Mesendoderm (in vitro differentiated cells): ENCODE results near the gene RRP1.

Experiments used
- DNase-seq: peaks from one replicate; pipeline ENCODE4 v3.0.0; 2013
- H2AK5ac ChIP-seq: 2 replicates; pipeline ENCODE4 v1.6.1; 2013; ENCODE audit warnings: low read length, inconsistent platforms
- H2BK120ac ChIP-seq: 2 replicates; pipeline ENCODE4 v1.6.1; 2013; ENCODE audit warnings: low read depth, mild to moderate bottlenecking, low read length, moderate library complexity, mixed read lengths
- H2BK15ac ChIP-seq: replicated peaks from 2 replicates; pipeline ENCODE4 v1.6.1; 2013; ENCODE audit warnings: low read depth, mild to moderate bottlenecking, moderate library complexity
- H2BK5ac ChIP-seq: 2 replicates; pipeline ENCODE4 v1.6.1; 2013; ENCODE audit warnings: low read length, inconsistent platforms
- H3K18ac ChIP-seq: 2 replicates; pipeline ENCODE4 v1.6.1; 2013; ENCODE audit warnings: mild to moderate bottlenecking, low read length, mixed read lengths
- H3K23ac ChIP-seq: one replicate; pipeline ENCODE4 v1.6.1; 2013; ENCODE audit warnings: low read length
- H3K27ac ChIP-seq: 2 replicates; pipeline ENCODE4 v1.5.1; 2013; ENCODE audit warnings: low read depth, mild to moderate bottlenecking, inconsistent platforms, low read length, moderate library complexity
- H3K27me3 ChIP-seq: 2 replicates; pipeline ENCODE4 v1.6.1; 2013; ENCODE audit warnings: low read length, control low read depth, mild to moderate bottlenecking, inconsistent platforms; ENCODE audit not compliant: insufficient read depth, poor library complexity
- H3K36me3 ChIP-seq: 2 replicates; pipeline ENCODE4 v1.6.1; 2013; ENCODE audit warnings: low read length, inconsistent platforms; ENCODE audit not compliant: control insufficient read depth, insufficient read depth
- H3K4ac ChIP-seq: one replicate; pipeline ENCODE4 v1.6.1; 2013; ENCODE audit warnings: low read depth, mild to moderate bottlenecking, low read length, moderate library complexity
- H3K4me1 ChIP-seq: 2 replicates; pipeline ENCODE4 v1.6.1; 2013; ENCODE audit warnings: low read depth, low read length, inconsistent platforms; ENCODE audit not compliant: control insufficient read depth
- H3K4me2 ChIP-seq: 2 replicates; pipeline ENCODE4 v1.6.1; 2013; ENCODE audit warnings: low read length
- H3K4me3 ChIP-seq: 2 replicates; pipeline ENCODE4 v1.5.1; 2013; ENCODE audit warnings: mild to moderate bottlenecking, low read length
- H3K56ac ChIP-seq: one replicate; pipeline ENCODE4 v1.6.1; 2013; ENCODE audit warnings: low read length
- H3K79me1 ChIP-seq: 2 replicates; pipeline ENCODE4 v1.6.1; 2013; ENCODE audit warnings: low read length, inconsistent platforms
- H3K79me2 ChIP-seq: 2 replicates; pipeline ENCODE4 v1.6.1; 2013; ENCODE audit warnings: mild to moderate bottlenecking, low read length; ENCODE audit not compliant: control insufficient read depth, insufficient read depth
- H3K9ac ChIP-seq: 2 replicates; pipeline ENCODE4 v1.6.1; 2013; ENCODE audit warnings: low read length, inconsistent platforms
- H4K5ac ChIP-seq: one replicate; pipeline ENCODE4 v1.6.1; 2013; ENCODE audit warnings: low read length
- H4K8ac ChIP-seq: one replicate; pipeline ENCODE4 v1.6.1; 2013; ENCODE audit warnings: low read depth, mild to moderate bottlenecking, control low read depth, low read length, moderate library complexity
- WGBS: extraction: QIAGEN DNeasy Blood & Tissue Kit; methylation state at CpG from one replicate; pipeline ENCODE4 v1.1.7; 2013; ENCODE audit warnings: low lambda C conversion rate, missing lambda C conversion rate; ENCODE audit not compliant: insufficient coverage; ENCODE audit errors: extremely low coverage; 5-methylcytosine and 5-hydroxymethylcytosine counted together

The RRP1 gene

GRCh38 chr21:43809346-43809799, 20.0 kb downstream of the RRP1 start:
- no peak for DNase-seq
- WGBS = no CpG with 5 or more reads among the region's 16 CpGs

GRCh38 chr21:43809853-43810504, 20.6 kb downstream of the RRP1 start:
- Histone ChIP-seq H3K4me2 (no peak overlapping the region), H4K5ac (no peak overlapping the region), H3K4ac (no peak overlapping the region), H2BK15ac (no peak overlapping the region), H3K79me2 (no peaks in the 10 kb centered on the region), H2AK5ac (no peak overlapping the region), H3K9ac (no peak overlapping the region), H4K8ac (no peak overlapping the region), H3K56ac (no peak overlapping the region), H3K27ac (no peak overlapping the region), H3K23ac (no peak overlapping the region), H2BK5ac (no peak overlapping the region), H3K4me1 (no peaks in the 10 kb centered on the region), H3K4me3 (no peak overlapping the region), H3K36me3 (no peaks in the 10 kb centered on the region), H3K18ac (no peak overlapping the region), H3K27me3 (no peaks in the 10 kb centered on the region), H2BK120ac (no peak overlapping the region), H3K79me1 (no peaks in the 10 kb centered on the region)
- whole genome bisulfite sequencing = no CpG with 5 or more reads among the region's 26 CpGs
- DNase-seq = no peak

More at GRCh38 chr21:43809346-43809799, 20.0 kb downstream of the RRP1 start:
- no peaks in the 10 kb centered on the region for H3K79me1 ChIP-seq
- H3K36me3 ChIP-seq = no peaks in the 10 kb centered on the region
- H3K4me2 ChIP-seq = no peak overlapping the region
- no peak overlapping the region for H4K5ac ChIP-seq
- no peak overlapping the region for H3K18ac ChIP-seq
- H3K4ac ChIP-seq = no peak overlapping the region
- H3K27me3 ChIP-seq = no peaks in the 10 kb centered on the region
- H2BK5ac ChIP-seq = no peak overlapping the region
- H3K9ac ChIP-seq = no peak overlapping the region
- H3K27ac ChIP-seq = no peak overlapping the region
- H3K4me1 ChIP-seq = no peaks in the 10 kb centered on the region
- no peak overlapping the region for H3K56ac ChIP-seq
- no peak overlapping the region for H2BK120ac ChIP-seq
- no peak overlapping the region for H2BK15ac ChIP-seq
- no peak overlapping the region for H2AK5ac ChIP-seq
- H3K4me3 ChIP-seq = no peak overlapping the region
- H4K8ac ChIP-seq = no peak overlapping the region
- no peaks in the 10 kb centered on the region for H3K79me2 ChIP-seq
- no peak overlapping the region for H3K23ac ChIP-seq

- Histone ChIP-seq H3K4me1 (no peaks in the 10 kb centered on the region), H3K36me3 (no peaks in the 10 kb centered on the region), H3K4me2 (no peak overlapping the region), H3K4me3 (no peak overlapping the region), H2BK5ac (no peak overlapping the region), H3K79me2 (no peaks in the 10 kb centered on the region), H3K4ac (no peak overlapping the region), H2BK120ac (no peak overlapping the region), H2AK5ac (no peak overlapping the region), H3K23ac (no peak overlapping the region), H3K18ac (no peak overlapping the region), H3K27me3 (no peaks in the 10 kb centered on the region), H3K56ac (peak overlapping the region; percentile 52), H4K8ac (no peak overlapping the region), H3K9ac (no peak overlapping the region), H2BK15ac (no peak overlapping the region), H4K5ac (no peak overlapping the region), H3K27ac (no peak overlapping the region), H3K79me1 (no peaks in the 10 kb centered on the region)
- WGBS = no CpG with 5 or more reads among the region's 23 CpGs
- peak; percentile 82 for DNase-seq
These were observed 21.3 kb downstream of the RRP1 start for GRCh38 chr21:43810505-43811261.

- H3K4ac ChIP-seq = no peak overlapping the region
- no peak overlapping the region for H3K27ac ChIP-seq
- no peak overlapping the region for H4K8ac ChIP-seq
- H3K9ac ChIP-seq = no peak overlapping the region
- H3K79me2 ChIP-seq = no peaks in the 10 kb centered on the region
- H3K27me3 ChIP-seq = no peaks in the 10 kb centered on the region
- no peak overlapping the region for H2BK15ac ChIP-seq
- WGBS = no CpG with 5 or more reads among the region's 24 CpGs
- H3K4me2 ChIP-seq = no peak overlapping the region
- no peak overlapping the region for H3K18ac ChIP-seq
- H3K23ac ChIP-seq = no peak overlapping the region
- no peak for DNase-seq
- H2BK5ac ChIP-seq = no peak overlapping the region
- H3K56ac ChIP-seq = peak overlapping the region; percentile 52
- no peaks in the 10 kb centered on the region for H3K4me1 ChIP-seq
- H2BK120ac ChIP-seq = no peak overlapping the region
- no peaks in the 10 kb centered on the region for H3K79me1 ChIP-seq
- no peak overlapping the region for H2AK5ac ChIP-seq
- no peak overlapping the region for H4K5ac ChIP-seq
- no peaks in the 10 kb centered on the region for H3K36me3 ChIP-seq
- no peak overlapping the region for H3K4me3 ChIP-seq
These were observed 22.1 kb downstream of the RRP1 start for GRCh38 chr21:43811262-43812105.

GRCh38 chr21:43812139-43812821, 22.9 kb downstream of the RRP1 start:
- Histone ChIP-seq H3K4me1 (no peaks in the 10 kb centered on the region), H3K23ac (no peak overlapping the region), H2AK5ac (no peak overlapping the region), H3K4me3 (no peak overlapping the region), H4K5ac (no peak overlapping the region), H3K18ac (no peak overlapping the region), H3K79me2 (no peaks in the 10 kb centered on the region), H4K8ac (no peak overlapping the region), H3K4ac (no peak overlapping the region), H2BK15ac (no peak overlapping the region), H3K9ac (no peak overlapping the region), H3K4me2 (no peak overlapping the region), H3K27ac (no peak overlapping the region), H3K36me3 (no peaks in the 10 kb centered on the region), H2BK120ac (no peak overlapping the region), H3K56ac (no peak overlapping the region), H2BK5ac (no peak overlapping the region), H3K27me3 (no peaks in the 10 kb centered on the region), H3K79me1 (no peaks in the 10 kb centered on the region)
- WGBS = no CpG with 5 or more reads among the region's 27 CpGs
- DNase-seq = no peak
